Fibroblast of the conjunctiva (primary cell): ENCODE results near the gene ERMN.
"Not testable (repeated sequence)": the region's sequence is repeated elsewhere in the genome, so short reads cannot be mapped to it uniquely, and the experiment has no call there.

Experiments used
- DNase-seq: peaks from one replicate; pipeline ENCODE4 v3.0.0-alpha.2; 2010; ENCODE audit warnings: low read depth

ERMN gene, protein sequence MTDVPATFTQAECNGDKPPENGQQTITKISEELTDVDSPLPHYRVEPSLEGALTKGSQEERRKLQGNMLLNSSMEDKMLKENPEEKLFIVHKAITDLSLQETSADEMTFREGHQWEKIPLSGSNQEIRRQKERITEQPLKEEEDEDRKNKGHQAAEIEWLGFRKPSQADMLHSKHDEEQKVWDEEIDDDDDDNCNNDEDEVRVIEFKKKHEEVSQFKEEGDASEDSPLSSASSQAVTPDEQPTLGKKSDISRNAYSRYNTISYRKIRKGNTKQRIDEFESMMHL

DNA sequence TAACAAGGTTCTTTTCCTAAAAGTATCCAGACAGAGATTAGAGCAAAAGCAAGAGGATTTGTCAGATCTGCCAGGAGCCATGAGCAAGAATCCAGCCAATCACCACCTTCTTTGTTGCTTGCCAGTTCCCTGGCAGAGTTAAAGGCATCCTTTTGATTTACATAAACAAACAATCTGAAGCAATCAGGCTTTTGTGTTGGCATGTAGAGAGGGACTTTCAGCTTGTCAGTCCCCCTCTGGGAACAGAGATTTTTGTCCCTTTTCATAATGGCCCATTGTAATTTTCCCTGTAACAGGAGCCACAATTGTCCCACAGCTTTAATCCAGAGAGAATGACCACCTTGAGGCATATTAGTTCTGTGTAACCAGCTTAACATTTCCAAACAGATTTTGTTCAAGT lies at the start of gene ERMN:
ERMN (minus strand) TSS at position 39 of the 400 bp plus-strand sequence. CDS start 182 bp downstream, outside the sequence.
- DNase-seq = no peak

DNA sequence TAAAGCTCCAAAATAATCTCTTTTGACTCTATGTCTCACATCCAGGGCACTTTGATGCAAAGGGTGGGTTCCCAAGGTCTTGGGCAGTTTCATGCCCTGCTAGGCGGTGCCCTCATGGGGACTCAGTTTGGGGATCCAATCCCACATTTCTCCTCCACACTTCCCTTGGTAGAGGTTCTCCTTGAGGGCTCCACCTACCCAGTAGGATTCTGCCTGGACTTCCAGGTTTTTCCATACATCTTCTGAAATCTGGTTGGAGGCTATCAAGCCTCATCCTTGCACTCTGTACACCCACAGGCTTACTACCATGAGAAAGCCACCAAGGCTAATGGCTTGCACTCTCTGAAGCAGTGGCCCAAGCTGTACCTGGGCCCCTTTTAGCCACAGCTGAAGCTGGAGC lies 49.8 kb upstream of the ERMN start:
- no peak for DNase-seq

DNA sequence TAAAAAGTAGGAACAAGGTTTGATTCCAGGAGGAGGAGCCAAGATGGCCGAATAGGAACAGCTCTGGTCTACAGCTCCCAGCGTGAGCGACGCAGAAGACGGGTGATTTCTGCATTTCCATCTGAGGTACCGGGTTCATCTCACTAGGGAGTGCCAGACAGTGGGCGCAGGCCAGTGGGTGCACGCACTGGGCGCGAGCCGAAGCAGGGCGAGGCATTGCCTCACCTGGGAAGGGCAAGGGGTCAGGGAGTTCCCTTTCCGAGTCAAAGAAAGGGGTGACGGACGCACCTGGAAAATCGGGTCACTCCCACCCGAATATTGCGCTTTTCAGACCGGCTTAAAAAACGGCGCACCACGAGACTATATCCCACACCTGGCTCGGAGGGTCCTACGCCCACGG lies 42.9 kb upstream of the ERMN start:
- not testable (repeated sequence) for DNase-seq

DNA sequence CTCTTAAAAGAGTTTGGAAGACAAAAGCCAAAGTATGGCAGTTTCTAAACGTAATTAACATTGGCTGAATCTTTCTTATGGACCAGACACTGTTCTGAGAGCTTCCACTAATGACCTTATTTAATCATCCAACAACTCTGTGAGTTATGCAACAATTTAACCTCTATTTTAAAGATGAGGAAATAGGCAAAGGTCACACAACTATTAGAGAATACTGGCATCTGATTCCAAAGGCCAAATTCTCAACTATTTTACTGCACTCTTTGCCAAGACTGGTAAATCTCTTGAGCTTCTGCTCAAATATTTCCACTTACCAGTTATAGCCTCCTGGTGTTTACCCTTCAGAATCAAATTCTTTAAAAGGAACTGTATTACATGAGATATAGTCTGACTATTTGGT lies 42.1 kb upstream of the ERMN start:
- no peak for DNase-seq

DNA sequence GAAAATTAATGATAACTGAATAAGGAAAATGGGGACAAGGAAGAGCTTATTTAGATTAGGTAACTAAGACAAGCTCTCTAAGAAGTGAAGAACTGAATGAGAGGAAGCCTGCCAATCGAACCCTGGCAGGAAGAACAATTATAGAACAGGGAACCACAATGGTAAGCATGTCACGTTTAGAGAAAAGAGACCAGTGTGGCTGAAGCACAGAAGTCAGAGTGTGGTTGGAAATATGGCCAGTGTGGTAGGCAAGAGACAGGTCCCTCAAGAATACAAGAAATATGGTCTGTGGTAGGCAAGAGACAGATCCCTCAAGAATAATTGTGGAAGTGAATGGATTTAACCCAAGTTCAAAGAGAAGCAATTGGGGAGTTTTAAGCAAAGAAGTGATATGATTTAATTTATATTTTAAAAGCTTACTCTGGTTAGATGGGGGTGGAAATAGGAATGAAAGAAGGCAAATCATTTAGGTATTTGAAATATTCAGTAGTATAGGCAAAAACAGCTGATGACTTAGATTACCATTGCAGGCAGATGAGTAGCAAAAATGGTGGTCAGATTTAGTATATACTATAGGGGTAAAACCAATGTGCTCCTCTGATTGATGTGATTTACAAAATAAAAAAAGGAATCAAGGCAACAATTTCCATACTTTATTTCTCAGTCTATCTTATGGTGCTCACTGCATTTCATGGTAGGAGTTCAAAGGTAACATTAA lies 38.8 kb upstream of the ERMN start:
- no peak for DNase-seq

DNA sequence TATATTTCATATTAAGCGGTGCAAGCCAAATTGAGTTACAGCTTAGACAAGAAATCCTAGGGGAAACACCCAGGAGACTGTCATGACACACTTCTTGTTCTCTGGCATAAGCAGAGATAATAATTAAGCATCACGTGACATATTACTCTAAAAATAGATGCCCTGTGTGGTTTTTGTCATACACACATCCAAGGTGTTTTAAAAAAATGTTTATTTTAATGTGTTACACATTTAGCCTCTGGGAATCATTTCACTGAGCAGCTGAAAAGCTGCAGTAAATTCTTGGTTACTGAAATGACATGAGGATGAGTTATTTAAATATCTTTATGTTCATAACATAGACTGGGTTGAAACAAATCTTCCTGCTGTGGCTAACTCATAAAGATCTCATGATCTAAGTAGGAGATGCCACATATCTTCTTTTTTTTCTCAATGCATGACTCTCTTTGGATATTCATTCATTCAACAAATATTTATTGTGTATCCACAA lies 38.0 kb upstream of the ERMN start:
- DNase-seq = no peak

DNA sequence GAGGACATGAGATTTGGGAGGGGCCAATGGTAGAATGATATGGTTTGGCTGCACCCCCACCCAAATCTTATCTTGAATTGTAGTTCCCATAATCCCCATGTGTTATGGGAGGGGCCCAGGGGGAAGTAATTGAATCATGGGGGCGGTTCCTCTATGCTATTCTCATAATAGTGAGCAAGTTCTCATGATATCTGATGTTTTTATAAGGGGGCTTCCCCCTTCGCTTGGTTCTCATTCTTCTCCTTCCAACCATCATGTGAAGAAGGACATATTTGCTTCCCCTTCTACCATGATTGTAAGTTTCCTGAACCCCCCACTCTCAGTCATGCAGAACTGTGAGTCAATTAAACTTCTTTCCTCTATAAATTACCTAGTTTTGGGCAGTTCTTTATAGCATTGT lies 37.0 kb upstream of the ERMN start:
- no peak for DNase-seq

DNA sequence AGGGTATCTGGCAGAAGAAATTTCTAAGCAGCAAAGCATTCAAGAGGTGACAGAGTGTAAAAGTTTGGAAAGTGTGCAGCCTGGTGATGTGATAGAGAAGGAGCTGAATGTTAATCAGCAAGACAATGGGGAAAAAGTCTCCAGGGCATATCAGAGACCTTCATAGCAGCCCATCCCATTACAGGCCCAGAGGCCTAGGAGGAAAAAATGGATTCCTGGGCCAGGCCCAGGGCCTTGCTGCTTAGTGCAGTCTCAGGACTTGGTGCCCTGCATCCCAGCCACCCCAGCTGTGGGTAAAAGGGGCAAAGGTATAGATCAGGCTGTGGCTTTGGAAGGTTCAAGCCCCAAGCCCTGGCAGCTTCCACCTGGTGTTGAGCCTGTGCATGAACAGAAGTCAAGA lies 35.9 kb upstream of the ERMN start:
- DNase-seq = no peak

DNA sequence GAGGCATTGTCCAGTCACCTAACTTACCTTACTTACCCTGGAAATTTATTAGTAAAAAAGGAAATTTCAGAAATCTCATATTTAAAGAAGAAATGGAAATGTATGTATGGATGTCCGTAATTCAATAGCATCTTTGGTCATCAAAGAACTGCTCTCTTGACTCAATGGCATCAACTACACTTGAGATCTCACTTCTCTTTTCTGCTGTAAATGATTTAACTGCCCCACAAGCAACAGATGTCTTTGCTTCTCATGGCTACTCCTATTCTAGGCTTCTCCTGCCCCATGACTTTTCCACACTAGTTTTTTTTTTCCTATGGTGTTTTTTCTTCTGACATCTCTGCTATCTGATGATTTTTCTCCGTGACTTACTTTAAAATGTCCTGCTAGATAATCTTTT lies 34.0 kb upstream of the ERMN start:
- DNase-seq = no peak

DNA sequence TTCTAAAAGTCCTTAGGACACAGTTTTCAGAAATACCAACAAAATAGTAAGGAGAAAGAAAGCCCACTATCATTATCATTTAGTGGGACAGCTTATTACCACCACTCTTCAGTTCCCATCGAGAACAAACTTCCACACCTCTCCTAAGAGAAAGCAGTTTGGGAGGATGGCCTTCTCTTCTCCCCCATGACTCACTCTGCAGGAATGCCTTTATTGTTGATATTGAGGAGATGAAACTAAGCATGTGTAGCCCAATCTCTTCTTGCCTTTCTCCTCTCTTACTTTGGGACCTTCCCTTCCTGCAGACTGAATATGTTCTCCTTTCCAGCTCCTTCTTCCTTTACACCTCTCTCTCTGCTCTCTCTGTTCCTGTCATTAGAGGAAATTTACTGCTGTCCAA lies 30.0 kb upstream of the ERMN start:
- no peak for DNase-seq

DNA sequence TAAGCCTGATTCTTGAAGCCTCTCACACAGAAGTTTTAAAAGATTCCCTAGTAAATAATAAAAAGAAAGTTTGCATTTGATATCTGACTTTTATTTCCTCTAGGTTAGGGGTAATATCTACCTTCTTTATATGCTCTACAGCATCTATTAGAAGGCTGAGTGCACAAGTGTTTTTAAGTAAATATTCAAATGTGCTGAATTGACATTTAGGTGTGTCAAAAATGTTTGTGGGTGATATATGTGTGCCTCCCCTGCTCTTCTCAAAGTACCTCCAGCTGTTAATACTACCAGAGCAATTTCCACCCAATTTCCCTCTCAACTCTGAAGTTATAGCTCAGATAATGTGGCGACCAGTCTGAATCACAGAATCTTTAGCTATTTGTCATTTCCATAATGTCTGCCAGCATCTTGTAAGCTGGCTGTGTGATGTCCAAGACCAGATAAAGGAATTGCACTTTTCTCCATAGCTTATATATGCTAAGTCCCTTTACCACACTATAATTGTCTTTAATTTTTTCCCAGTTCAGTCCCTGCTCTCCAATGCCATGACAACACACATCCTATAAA lies 24.4 kb upstream of the ERMN start:
- DNase-seq = no peak

DNA sequence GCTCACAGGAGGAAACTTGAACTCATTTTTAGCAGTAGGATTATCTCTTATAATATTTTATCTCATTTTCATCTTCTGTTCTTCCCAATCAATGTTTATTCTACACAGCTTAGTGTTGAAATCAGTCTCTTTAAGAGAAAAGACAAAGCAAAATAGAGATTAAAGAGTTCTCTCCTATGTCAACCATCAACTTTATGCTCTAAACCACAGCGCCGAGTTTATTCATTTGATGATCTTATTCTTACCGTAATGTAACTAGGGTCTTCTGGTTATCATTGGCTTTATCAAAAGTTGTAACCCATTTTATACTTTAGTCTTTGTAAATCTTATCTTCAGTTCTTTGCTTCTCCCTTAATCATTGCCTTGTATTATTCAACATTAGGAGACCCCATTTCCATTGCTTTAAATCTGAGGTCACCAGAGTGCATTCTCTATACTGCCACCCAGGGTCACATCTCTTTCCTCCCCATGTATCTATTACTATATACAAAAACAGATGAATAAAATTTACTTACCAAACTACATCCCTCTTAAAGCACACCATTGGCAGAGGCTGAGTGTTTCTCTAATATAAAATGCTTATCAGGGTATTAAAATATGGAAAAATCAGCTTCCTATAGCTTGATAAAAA lies 22.8 kb upstream of the ERMN start:
- no peak for DNase-seq

DNA sequence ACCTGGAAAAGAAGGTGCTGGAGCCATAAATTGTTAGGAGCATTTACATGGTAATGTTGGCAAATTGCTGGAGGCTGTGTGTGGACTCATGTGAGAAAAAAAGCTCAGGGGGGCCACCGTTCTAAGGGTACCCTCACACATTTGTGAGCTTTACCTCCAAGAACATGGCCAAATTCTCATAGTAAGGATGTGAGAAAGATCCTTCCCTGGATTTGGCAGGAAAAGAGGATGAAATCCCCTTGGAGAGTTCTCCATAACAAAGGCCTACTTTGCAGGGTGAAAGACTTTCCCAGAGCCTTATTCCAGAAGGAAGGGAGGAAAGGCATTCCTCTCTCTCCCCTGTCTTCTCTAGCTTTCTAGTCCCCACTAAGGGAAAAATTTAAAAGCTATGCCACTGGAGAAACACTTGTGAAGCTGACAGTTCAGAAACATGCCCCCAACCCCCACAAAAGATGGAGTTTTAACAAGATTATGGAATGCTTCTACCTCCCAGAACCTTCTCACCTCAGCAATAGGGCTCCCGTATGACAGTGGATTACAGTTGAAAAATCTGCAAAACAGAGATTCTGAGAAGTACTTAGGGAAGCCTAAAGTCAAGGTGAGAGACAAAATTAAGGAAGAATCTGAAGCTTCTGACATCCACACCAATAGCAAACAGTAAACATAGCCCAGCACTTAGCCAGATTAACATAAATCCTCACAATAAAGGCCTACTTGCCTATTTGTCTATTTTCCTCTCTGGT lies 20.2 kb upstream of the ERMN start:
- DNase-seq = no peak

DNA sequence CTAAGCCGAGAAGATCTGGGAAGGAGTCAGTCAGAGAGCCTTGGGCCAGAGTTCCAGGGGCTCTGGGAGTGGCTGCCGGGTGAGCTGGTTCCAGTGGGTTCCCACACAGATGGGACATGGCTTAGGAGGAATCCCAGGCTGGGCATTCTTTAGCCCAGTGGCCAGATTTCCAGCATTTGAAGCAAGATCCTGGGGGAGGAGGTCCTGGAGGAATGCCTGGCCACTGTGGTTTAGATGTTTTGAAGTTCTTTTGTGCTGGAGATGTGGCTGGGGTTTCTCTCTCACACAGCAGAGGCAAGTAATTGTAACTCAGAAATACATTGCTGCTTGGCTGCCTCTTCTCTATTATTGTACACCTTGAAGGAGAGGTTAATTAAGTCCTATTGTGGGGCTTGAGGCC lies 15.8 kb upstream of the ERMN start:
- DNase-seq = not testable (repeated sequence)

DNA sequence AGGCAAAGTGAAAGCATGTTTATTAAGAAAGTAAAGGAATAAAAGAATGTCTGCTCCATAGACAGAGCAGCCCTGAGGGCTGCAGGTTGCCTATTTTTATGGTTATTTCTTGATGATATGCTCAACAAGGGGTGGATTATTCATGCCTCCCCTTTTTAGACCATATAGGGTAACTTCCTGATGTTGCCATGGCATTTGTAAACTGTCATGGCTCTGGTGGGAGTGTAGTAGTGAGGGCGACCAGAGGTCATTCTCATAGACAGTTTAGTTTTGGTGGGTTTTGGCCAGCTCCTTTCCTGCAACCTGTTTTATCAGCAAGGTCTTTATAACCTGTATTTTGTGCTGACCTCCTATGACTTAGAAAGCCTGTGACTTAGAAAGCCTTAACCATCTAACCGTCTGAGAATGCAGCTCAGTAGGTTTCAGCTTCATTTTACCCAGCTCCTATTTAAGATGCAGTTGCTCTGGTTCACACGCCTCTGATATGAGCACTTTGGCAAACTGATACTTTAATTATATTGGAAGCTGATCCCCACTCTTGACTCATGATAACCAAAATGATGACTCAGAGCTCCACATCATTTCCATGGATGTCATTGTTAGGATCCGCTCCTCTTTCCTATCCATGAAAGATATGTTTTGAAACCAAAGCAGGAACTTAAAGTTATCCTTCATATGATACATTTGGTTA lies 14.5 kb upstream of the ERMN start:
- DNase-seq = no peak

DNA sequence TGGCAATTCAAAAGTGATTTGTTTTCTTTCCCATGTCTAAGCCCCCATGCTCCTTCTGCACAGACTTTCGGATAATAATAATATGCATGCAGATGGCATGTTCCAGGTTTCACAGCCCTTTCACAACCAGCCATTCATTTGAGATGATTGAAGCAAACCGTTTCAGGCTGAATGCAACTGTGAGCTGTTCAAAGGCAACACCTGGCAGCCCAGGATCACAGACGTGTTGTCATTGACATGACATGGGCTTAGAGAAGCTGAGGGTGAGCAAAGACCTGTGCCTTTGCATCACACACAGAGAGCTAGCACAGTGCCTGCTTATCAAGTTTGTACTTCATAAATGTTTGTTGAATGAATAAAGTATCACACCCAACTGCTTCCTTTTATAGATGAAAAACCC lies 12.4 kb upstream of the ERMN start:
- DNase-seq = no peak

DNA sequence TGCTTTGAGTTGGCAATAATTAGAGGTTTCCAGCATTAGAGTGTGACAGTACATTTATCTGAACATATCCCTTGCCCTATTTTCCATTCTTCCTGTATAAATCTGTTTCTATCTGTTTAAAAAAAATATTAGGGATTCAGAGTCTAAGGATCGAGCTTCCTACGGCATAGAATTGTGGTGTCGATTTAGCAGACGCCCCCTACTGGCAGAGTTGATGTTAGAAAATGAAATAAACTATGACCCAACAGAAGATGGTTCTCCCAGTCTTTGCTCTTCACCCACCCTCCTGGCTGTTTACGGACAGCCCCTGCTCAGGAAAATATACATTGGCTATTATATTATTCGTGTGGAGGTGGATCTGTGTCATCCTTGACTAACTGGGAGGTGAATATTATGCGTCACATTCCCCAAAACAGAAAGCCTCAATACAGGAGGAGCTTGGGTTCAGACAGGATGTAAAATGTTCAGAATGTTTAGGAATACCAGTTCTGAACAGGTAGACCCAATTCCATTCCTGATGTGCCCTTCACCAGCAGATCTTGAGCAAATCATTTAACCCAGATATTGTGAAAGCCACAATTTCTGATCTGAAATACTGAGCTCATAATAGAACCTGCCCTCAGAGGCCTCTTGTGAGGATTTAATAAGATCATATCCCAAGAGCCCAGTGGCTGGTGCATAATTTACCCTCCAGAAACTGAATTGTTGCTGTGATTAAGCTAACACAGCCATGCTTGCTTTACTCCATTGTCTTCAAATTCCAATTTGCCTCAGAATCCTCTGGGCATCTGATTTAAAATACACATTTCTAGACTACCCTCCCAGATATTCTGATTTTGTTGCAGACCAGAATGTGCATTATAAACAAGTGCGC lies 10.8 kb upstream of the ERMN start:
- DNase-seq = no peak

DNA sequence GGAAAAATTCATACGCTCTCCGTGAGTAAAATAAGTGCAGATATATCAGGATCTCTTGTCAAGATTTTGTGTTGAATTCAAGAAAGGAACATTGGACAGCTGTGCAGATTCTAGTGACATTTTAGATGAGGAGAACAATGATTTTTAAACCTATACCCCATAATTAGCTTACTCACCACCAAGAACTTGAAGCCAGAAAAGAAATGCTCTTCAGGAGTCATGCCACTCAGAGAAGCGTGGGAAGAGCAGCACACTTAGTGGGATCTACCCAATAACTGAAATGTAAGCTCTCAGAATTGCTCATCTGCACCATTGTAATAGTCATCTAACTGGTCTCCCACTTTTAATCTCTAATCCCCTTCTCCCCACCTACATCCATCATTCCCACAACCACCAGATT lies 9.2 kb upstream of the ERMN start:
- DNase-seq = no peak

DNA sequence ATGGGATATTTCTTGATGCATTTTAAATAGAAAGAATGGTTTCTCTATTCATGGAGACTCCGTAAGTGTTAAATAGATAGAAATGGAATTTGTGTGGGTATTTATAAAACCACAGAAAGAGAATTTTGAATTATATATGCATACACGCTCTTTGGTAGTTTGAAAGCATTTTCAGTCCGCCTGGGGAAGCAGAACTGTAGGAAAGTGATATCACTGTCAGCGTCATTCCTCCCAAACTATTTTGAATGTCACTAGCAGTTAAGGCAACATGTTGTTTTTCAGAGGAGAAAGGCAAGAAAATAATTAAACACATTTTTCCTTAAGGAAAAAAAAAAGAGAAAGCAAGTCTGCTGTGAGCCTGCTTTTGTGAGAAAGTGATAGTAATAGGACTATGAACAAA lies 8.7 kb upstream of the ERMN start:
- DNase-seq = no peak

DNA sequence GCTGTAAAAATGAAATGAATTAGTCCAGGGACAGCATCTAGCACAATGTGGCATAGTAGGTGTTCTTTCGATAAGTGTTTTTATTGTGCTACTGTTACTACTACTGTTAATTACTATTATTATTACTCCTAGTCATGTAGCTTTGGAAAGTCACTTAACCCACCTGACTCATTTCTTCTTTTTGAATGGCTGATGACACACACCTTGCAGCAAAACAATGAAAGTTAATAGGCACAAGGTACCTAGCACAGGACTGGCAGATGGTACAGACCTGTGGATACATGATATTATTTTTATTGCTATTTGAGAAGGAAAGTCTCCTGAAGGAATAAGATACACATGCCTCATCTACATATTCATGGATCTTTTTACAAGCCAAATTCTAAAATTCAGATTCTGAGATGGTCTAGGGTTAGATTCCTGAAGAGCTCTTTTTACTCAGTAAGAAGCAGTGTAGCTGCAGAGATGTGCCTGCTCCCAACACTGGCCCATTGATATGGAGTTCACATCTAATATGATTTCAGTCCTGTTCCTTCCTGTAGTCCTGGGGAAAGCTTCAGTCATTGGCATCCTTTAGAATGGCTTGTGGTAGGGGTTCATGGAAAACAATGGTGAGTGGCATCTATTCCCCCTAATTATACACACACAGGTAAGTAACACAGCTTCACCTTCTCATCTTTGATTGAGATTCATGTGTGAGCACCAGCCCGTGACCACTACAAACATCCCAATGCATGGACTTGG lies 7.9 kb upstream of the ERMN start:
- no peak for DNase-seq
